DOHH2 (cell line): ENCODE results near the gene MGAM2.

Experiments
- H3F3A ChIP-seq: fragments of 200-600 bp; sonication (generic), shearing (Covaris generic); 2 replicates; pipeline ENCODE4 v1.6.0; 2016; ENCODE audit warnings: antibody characterized with exemption, mild to moderate bottlenecking; ENCODE audit not compliant: control insufficient read depth, insufficient read depth
- H3K27ac ChIP-seq: fragments of 200-600 bp; sonication (generic); 2 replicates; pipeline ENCODE4 v1.5.1; 2014; ENCODE audit warnings: low read depth, mild to moderate bottlenecking, low read length, moderate library complexity
- H3K27me3 ChIP-seq: fragments of 200-600 bp; sonication (generic); 2 replicates; pipeline ENCODE4 v1.6.1; 2014; ENCODE audit warnings: mild to moderate bottlenecking, low read length, mixed read lengths; ENCODE audit not compliant: control insufficient read depth
- H3K36me3 ChIP-seq: fragments of 200-600 bp; sonication (generic); 2 replicates; pipeline ENCODE4 v1.6.1; 2014; ENCODE audit warnings: mild to moderate bottlenecking, low read length, moderate library complexity, mixed read lengths; ENCODE audit not compliant: control insufficient read depth
- H3K4me1 ChIP-seq: fragments of 200-600 bp; sonication (generic); 2 replicates; pipeline ENCODE4 v1.6.1; 2014; ENCODE audit warnings: mild to moderate bottlenecking, low read length, mixed read lengths; ENCODE audit not compliant: control insufficient read depth
- H3K4me2 ChIP-seq: fragments of 200-600 bp; sonication (generic); 2 replicates; pipeline ENCODE4 v1.6.0; 2014; ENCODE audit warnings: mild to moderate bottlenecking, low read length, moderate library complexity
- H3K4me3 ChIP-seq: fragments of 200-600 bp; sonication (generic); 2 replicates; pipeline ENCODE4 v1.5.1; 2014; ENCODE audit warnings: mild to moderate bottlenecking, low read length, mixed read lengths
- H3K79me2 ChIP-seq: fragments of 200-600 bp; sonication (generic); 2 replicates; pipeline ENCODE4 v1.6.1; 2014; ENCODE audit warnings: mild to moderate bottlenecking, low read length, mixed read lengths; ENCODE audit not compliant: control insufficient read depth
- H3K9me2 ChIP-seq: fragments of 200-600 bp; sonication (generic); replicated peaks from 2 replicates; pipeline ENCODE4 v1.6.1; 2014; ENCODE audit warnings: mild to moderate bottlenecking, low read length, mixed read lengths; ENCODE audit not compliant: control insufficient read depth
- H3K9me3 ChIP-seq: fragments of 200-600 bp; sonication (generic); 2 replicates; pipeline ENCODE4 v1.6.1; 2014; ENCODE audit warnings: antibody characterized with exemption, low read length, mixed read lengths; ENCODE audit not compliant: control insufficient read depth, insufficient read depth
- H4K20me1 ChIP-seq: fragments of 200-600 bp; sonication (generic); 2 replicates; pipeline ENCODE4 v1.6.0; 2014; ENCODE audit warnings: low read depth, mild to moderate bottlenecking, antibody characterized with exemption, low read length, moderate library complexity; ENCODE audit not compliant: control insufficient read depth, insufficient read depth
- EZH2phosphoT487 ChIP-seq: fragments of 200-600 bp; sonication (generic); IDR thresholded peaks from 2 replicates; pipeline ENCODE4 v1.6.1; 2017; ENCODE audit warnings: borderline replicate concordance, mild to moderate bottlenecking, antibody characterized with exemption, low read length, moderate library complexity, mixed read lengths
- TF ChIP-seq, protein P1 (sequence below): fragments of 200-600 bp; sonication (generic); IDR thresholded peaks from one replicate; pipeline ENCODE4 v1.5.1; 2014; ENCODE audit warnings: antibody characterized with exemption, mild to moderate bottlenecking, low read depth, low read length; ENCODE audit not compliant: poor library complexity, severe bottlenecking

MGAM2 gene

DNA sequence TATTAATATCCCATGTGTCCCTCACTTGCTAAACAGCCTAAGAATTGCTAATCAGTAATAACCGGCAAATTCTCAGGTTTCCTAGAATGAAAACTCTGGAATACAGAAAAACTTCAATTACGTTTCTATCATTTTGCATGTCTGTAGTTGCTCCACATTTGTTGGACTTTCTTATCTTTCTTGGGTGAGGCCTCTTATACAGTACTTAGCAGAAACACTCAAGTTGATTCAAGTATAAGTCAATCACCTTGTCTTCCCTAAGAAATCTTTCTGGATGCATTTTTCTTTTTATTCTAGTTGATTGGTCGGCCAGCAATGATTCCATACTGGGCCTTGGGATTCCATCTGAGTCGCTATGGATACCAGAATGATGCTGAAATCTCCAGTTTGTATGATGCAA is 61.4 kb downstream of the MGAM2 start:
- no peak overlapping the region for H3K27ac ChIP-seq
- H4K20me1 ChIP-seq = no peaks in the 10 kb centered on the region
- H3K79me2 ChIP-seq = no peaks in the 10 kb centered on the region
- TF ChIP-seq, protein P1, sequence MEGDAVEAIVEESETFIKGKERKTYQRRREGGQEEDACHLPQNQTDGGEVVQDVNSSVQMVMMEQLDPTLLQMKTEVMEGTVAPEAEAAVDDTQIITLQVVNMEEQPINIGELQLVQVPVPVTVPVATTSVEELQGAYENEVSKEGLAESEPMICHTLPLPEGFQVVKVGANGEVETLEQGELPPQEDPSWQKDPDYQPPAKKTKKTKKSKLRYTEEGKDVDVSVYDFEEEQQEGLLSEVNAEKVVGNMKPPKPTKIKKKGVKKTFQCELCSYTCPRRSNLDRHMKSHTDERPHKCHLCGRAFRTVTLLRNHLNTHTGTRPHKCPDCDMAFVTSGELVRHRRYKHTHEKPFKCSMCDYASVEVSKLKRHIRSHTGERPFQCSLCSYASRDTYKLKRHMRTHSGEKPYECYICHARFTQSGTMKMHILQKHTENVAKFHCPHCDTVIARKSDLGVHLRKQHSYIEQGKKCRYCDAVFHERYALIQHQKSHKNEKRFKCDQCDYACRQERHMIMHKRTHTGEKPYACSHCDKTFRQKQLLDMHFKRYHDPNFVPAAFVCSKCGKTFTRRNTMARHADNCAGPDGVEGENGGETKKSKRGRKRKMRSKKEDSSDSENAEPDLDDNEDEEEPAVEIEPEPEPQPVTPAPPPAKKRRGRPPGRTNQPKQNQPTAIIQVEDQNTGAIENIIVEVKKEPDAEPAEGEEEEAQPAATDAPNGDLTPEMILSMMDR = no peak
- TF ChIP-seq EZH2phosphoT487 = no peak
- no peak overlapping the region for H3K4me3 ChIP-seq
- H3K9me3 ChIP-seq = no peaks in the 10 kb centered on the region
- no peaks in the 10 kb centered on the region for H3K4me1 ChIP-seq
- no peaks in the 10 kb centered on the region for H3K36me3 ChIP-seq
- no peak overlapping the region for H3K4me2 ChIP-seq
- no peaks in the 10 kb centered on the region for H3F3A ChIP-seq
- H3K27me3 ChIP-seq = no peaks in the 10 kb centered on the region
- H3K9me2 ChIP-seq = no peaks in the 10 kb centered on the region

DNA sequence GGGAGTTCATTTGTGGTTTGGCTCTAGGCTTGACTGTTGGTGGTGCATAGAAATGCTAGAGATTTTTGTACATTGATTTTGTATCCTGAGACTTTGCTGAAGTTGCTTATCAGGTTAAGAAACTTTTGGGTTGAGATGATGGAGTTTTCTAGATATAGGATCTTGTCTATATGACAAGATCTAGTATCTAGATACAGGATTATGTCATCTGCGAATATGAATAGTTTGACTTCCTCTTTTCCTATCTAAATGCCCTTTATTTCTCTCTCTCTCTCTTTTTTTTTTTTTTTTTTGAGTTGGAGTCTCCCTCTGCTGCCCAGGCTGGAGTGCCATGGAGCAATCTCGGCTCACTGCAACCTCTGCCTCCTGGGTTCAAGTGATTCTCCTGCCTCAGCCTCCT is 62.9 kb downstream of the MGAM2 start:
- no peak for TF ChIP-seq EZH2phosphoT487
- TF ChIP-seq, protein P1 = no peak
- Histone ChIP-seq H3K79me2 (no peaks in the 10 kb centered on the region), H3K36me3 (no peaks in the 10 kb centered on the region), H3K27ac (no peak overlapping the region), H3K9me3 (no peaks in the 10 kb centered on the region), H3F3A (no peaks in the 10 kb centered on the region), H4K20me1 (no peaks in the 10 kb centered on the region), H3K4me2 (no peak overlapping the region), H3K27me3 (no peaks in the 10 kb centered on the region), H3K9me2 (no peaks in the 10 kb centered on the region), H3K4me3 (no peak overlapping the region), H3K4me1 (no peaks in the 10 kb centered on the region)

DNA sequence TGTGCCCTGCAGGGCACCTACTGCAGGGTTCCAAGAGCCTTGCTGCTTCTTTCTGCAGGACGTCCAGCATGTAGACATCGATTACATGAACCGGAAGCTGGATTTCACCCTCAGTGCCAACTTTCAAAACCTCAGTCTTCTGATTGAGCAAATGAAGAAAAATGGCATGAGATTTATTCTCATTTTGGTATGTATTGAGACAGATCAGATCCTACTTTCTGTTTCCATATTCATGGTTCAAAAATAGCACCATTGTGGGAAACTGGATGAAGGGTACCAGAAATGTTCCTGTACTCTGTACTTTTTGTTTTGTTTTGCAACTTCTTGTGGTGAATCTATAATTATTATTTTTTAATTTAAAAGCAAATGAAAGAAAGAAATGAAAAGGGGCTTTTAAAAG is 64.1 kb downstream of the MGAM2 start:
- no peaks in the 10 kb centered on the region for H4K20me1 ChIP-seq
- H3K27me3 ChIP-seq = no peaks in the 10 kb centered on the region
- H3K9me2 ChIP-seq = no peaks in the 10 kb centered on the region
- H3K27ac ChIP-seq = no peak overlapping the region
- TF ChIP-seq, protein P1 = no peak
- TF ChIP-seq EZH2phosphoT487 = no peak
- H3K36me3 ChIP-seq = no peaks in the 10 kb centered on the region
- no peaks in the 10 kb centered on the region for H3K9me3 ChIP-seq
- no peaks in the 10 kb centered on the region for H3K79me2 ChIP-seq
- no peak overlapping the region for H3K4me2 ChIP-seq
- no peaks in the 10 kb centered on the region for H3F3A ChIP-seq
- no peak overlapping the region for H3K4me3 ChIP-seq
- no peaks in the 10 kb centered on the region for H3K4me1 ChIP-seq

DNA sequence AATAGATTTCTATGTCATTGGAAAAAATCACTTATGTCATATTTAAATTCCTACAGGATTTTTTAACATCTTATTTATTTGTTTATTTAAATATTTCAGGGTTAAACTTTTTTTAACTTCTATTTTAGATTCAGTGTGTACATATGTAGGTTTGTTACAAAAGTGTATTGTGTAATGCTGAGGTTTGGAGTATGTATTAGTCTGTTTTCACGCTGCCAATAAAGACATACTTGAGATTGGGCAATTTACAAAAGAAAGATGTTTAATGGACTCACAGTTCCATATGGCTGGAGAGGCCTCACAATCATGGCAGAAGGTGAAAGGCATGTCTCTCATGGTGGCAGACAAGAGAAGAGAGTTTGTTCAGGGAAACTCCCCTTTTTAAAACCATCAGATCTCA is 65.4 kb downstream of the MGAM2 start:
- Histone ChIP-seq H4K20me1 (no peaks in the 10 kb centered on the region), H3K36me3 (no peaks in the 10 kb centered on the region), H3K27me3 (no peaks in the 10 kb centered on the region), H3K4me3 (no peak overlapping the region), H3K4me2 (no peak overlapping the region), H3K9me2 (no peaks in the 10 kb centered on the region), H3F3A (no peaks in the 10 kb centered on the region), H3K79me2 (no peaks in the 10 kb centered on the region), H3K9me3 (no peaks in the 10 kb centered on the region), H3K27ac (no peak overlapping the region), H3K4me1 (no peaks in the 10 kb centered on the region)
- no peak for TF ChIP-seq EZH2phosphoT487
- TF ChIP-seq, protein P1 = no peak
